ENCODE measurements around the gene PNN.
A peak's percentile ranks its signal among the peaks of the same experiment; 100 is the strongest.
"Not testable (repeated sequence)": the region's sequence is repeated elsewhere in the genome, so short reads cannot be mapped to it uniquely, and the experiment has no call there.

The PNN gene

GRCh38 chr14:39174560-39175444 lies at the start of gene PNN:
PNN (plus strand) TSS chr14:39175254; CDS start chr14:39175280, 26 bp downstream.
- DNase-seq (ENCODE audit: low read depth in 2 of 2) = peak; percentile 100
- H3K4me3 ChIP-seq (replicated peaks in 1 of 2; ENCODE audit: low read depth in 2 of 2, low read length in 2 of 2) = peak within 1 kb of the TSS; percentile 95 to 97
- TF ChIP-seq CTCF (IDR thresholded peaks at IDR 0.05; ENCODE audit: low read depth, low read length) = no peak

- DNase-seq (ENCODE audit: low read depth in 2 of 2); H3K4me3 ChIP-seq (replicated peaks in 1 of 2; ENCODE audit: low read depth in 2 of 2, low read length in 2 of 2): not testable (repeated sequence)
Measured at GRCh38 chr14:39137835-39138234, 37.2 kb upstream of the PNN start.

DNA sequence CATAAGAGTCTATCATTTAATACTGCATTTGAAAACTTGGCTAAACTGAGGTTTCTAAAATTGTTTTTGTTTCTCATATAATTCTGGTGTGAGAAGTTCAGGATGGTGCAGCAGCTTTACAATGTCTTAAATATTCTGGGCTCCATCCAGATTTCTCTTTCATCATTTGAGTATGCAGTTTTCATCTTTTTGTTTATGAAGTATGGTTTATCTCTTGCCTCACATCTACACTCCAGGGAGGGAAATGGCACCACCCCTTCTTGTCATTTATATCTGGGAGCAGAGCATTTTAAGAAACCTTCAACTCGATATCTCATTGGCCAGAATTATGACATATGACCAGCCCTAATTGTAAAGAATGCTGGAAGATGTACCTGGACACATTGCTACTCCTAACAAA lies 36.6 kb upstream of the PNN start:
- H3K4me3 ChIP-seq (replicated peaks in 1 of 2; ENCODE audit: low read depth in 2 of 2, low read length in 2 of 2) = no peak overlapping the region
- peak; percentile 13 to 18 for DNase-seq (ENCODE audit: low read depth in 2 of 2)
- TF ChIP-seq CTCF (IDR thresholded peaks at IDR 0.05; ENCODE audit: low read depth, low read length) = no peak

DNA sequence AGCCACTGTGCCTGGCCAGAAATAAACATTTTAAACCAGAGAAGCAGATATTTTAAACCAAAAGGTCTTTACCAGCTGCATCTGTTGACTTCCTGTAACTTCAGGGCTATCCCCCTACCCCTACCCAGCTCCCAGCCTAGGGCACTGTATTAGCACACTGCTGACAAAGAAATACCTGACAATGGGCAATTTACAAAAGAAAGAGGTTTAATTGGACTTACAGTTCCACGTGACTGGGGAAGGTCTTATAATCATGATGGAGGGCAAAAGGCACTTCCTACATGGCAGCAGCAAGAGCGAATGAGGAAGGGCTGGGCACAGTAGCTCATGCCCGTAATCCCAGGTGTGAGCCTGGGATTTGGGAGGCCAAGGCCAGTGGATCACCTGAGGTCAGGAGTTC lies 34.9 kb upstream of the PNN start:
- no peak for DNase-seq (ENCODE audit: low read depth in 2 of 2)
- TF ChIP-seq CTCF (IDR thresholded peaks at IDR 0.05; ENCODE audit: low read depth, low read length) = no peak
- H3K4me3 ChIP-seq (replicated peaks in 1 of 2; ENCODE audit: low read depth in 2 of 2, low read length in 2 of 2) = no peak overlapping the region

GRCh38 chr14:39141623-39142022 lies 33.4 kb upstream of the PNN start:
- not testable (repeated sequence) for H3K4me3 ChIP-seq (replicated peaks in 1 of 2; ENCODE audit: low read depth in 2 of 2, low read length in 2 of 2); DNase-seq (ENCODE audit: low read depth in 2 of 2)

- H3K4me3 ChIP-seq (replicated peaks in 1 of 2; ENCODE audit: low read depth in 2 of 2, low read length in 2 of 2); DNase-seq (ENCODE audit: low read depth in 2 of 2): not testable (repeated sequence)
Measured at GRCh38 chr14:39143226-39143625, 31.8 kb upstream of the PNN start.

GRCh38 chr14:39145266-39145966 lies 29.6 kb upstream of the PNN start:
- no peak for TF ChIP-seq CTCF (IDR thresholded peaks at IDR 0.05; ENCODE audit: low read depth, low read length)
- no peak overlapping the region for H3K4me3 ChIP-seq (replicated peaks in 1 of 2; ENCODE audit: low read depth in 2 of 2, low read length in 2 of 2)
- DNase-seq (ENCODE audit: low read depth in 2 of 2) = no peak

GRCh38 chr14:39154594-39155189 lies 20.4 kb upstream of the PNN start:
- TF ChIP-seq CTCF (IDR thresholded peaks at IDR 0.05; ENCODE audit: low read depth, low read length) = no peak
- DNase-seq (ENCODE audit: low read depth in 2 of 2) = no peak
- no peak overlapping the region for H3K4me3 ChIP-seq (replicated peaks in 1 of 2; ENCODE audit: low read depth in 2 of 2, low read length in 2 of 2)
